Gastrocnemius medialis (tissue), 4 donors: ENCODE measurements around the gene SNRPB2.

Source experiments
- CTCF ChIP-seq, 5 experiments: fragments of 450-650 bp in 3 of 5; fragments of 200-600 bp in 2 of 5; sonication (generic) in 2 of 5; IDR thresholded peaks in 4 of 5; conservative IDR thresholded peaks in 1 of 5; 1 replicate in 4 of 5; 2 replicates in 1 of 5; pipeline ENCODE4 v1.5.1; 2016 to 2019; ENCODE audit warnings: antibody characterized with exemption in 5 of 5, mild to moderate bottlenecking in 3 of 5, moderate library complexity in 3 of 5
- POLR2A ChIP-seq, 2 donors: fragments of 450-650 bp; IDR thresholded peaks; one replicate each; pipeline ENCODE4 v1.6.1; 2017; ENCODE audit warnings: antibody characterized with exemption in 2 of 2, mild to moderate bottlenecking in 2 of 2, moderate library complexity in 2 of 2

GRCh38 chr20:16701296-16701695 lies 28.5 kb upstream of the SNRPB2 start:
- TF ChIP-seq CTCF (IDR thresholded peaks at IDR 0.05 in 4 of 5, conservative IDR thresholded peaks at IDR 0.05 in 1 of 5), result peak in 1 of 5 experiments; percentile 17
- TF ChIP-seq POLR2A (IDR thresholded peaks at IDR 0.05), result no peak
